MM.1S (cell line): ENCODE measurements around the gene HMGCLL1.

Source experiments
- CTCF ChIP-seq: fragments of 300-600 bp; sonication (generic); IDR thresholded peaks from 2 replicates; pipeline ENCODE4 v1.5.1; 2016; ENCODE audit warnings: antibody characterized with exemption, low read length, mixed read lengths
- EZH2 ChIP-seq: fragments of 300-600 bp; sonication (generic); optimal IDR thresholded peaks from 2 replicates; pipeline ENCODE3; 2017; ENCODE audit warnings: low read depth, mild to moderate bottlenecking, antibody characterized with exemption, low read length, mixed read lengths

DNA sequence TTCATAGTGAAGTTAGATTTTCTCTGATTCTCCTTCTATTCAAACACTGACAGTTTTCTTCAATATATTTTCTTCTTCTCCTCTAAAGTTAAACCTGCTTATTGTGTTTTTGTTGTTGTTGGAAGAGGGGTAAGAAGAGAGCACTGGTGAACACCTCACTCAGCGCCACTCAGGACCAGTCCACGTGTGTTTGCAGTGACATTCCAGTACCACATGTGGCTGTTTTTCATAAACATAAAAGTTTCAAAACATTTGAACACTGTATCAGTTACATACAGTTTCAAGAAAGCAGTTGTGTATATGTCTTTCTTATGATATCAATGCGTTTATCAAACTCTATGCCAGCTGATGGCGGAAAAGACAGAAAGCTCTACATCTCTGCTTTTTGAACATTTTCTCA, 86.7 kb downstream of the HMGCLL1 start:
- no peak for TF ChIP-seq CTCF
- TF ChIP-seq EZH2: no peak
